PC-3 (cell line): ENCODE data around the gene FANCE. TPM values are rescaled to one million over a fixed set of nuclear protein-coding genes. Genes with fewer than 3 reads are reported as not detected.

Experiments
- ATAC-seq: fragments of 200-7000 bp; cut with Tn5 transposase; 2 replicates; pipeline ENCODE4 v1.9.1; 2020; ENCODE audit warnings: mild to moderate bottlenecking, moderate library complexity
- BruUV-seq: library from RNA; stranded (reverse); fragments of 400-500 nt; replicated peaks from 2 replicates; lab custom pipeline; 2021; lab: Mats Ljungman, UMichigan
- CTCF ChIA-PET: fragments of 300-600 bp; sonication (Branson Sonifier 250); formaldehyde crosslinking; loops from one replicate; lab custom pipeline; 2022; ENCODE audit warnings: antibody characterized with exemption; lab: Charles Lee
- POLR2A ChIA-PET: fragments of 300-600 bp; sonication (Branson Sonifier 250); formaldehyde crosslinking; loops from one replicate; lab custom pipeline; 2022; ENCODE audit warnings: antibody characterized with exemption; ENCODE audit not compliant: unreplicated experiment; lab: Charles Lee
- DNase-seq: peaks from one replicate; pipeline ENCODE4 v3.0.0-alpha.2; 2015
- H2AFZ ChIP-seq: fragments of 300-600 bp; sonication (generic); 2 replicates; pipeline ENCODE4 v1.6.0; 2016; ENCODE audit warnings: antibody characterized with exemption, low read length
- H3F3A ChIP-seq: fragments of 300-600 bp; sonication (generic); one replicate; pipeline ENCODE4 v1.6.0; 2017; ENCODE audit warnings: antibody characterized with exemption, low read length, control low read depth, mild to moderate bottlenecking; ENCODE audit not compliant: unreplicated experiment
- H3K27ac ChIP-seq: fragments of 300-600 bp; sonication (generic); 2 replicates; pipeline ENCODE4 v1.5.1; 2016; ENCODE audit warnings: mild to moderate bottlenecking, low read length
- H3K27me3 ChIP-seq: fragments of 300-600 bp; sonication (generic); 2 replicates; pipeline ENCODE4 v1.6.1; 2016; ENCODE audit warnings: low read length, mixed read lengths
- H3K36me3 ChIP-seq: fragments of 300-600 bp; sonication (generic); 2 replicates; pipeline ENCODE4 v1.6.1; 2016; ENCODE audit warnings: low read depth, mixed run types, low read length, mixed read lengths
- H3K4me1 ChIP-seq: fragments of 300-600 bp; sonication (generic); 2 replicates; pipeline ENCODE4 v1.5.1; 2016; ENCODE audit warnings: low read length; ENCODE audit not compliant: insufficient read depth
- H3K4me2 ChIP-seq: fragments of 300-600 bp; sonication (generic); 2 replicates; pipeline ENCODE4 v1.6.0; 2016; ENCODE audit warnings: low read length
- H3K4me3 ChIP-seq: fragments of 300-600 bp; sonication (generic); 2 replicates; pipeline ENCODE4 v1.5.1; 2016; ENCODE audit warnings: mild to moderate bottlenecking, low read length, mixed read lengths
- H3K79me2 ChIP-seq: fragments of 300-600 bp; sonication (generic); 2 replicates; pipeline ENCODE4 v1.6.1; 2017; ENCODE audit warnings: low read length, mixed read lengths
- H3K9ac ChIP-seq: fragments of 300-600 bp; sonication (generic); 2 replicates; pipeline ENCODE4 v1.6.0; 2016; ENCODE audit warnings: mild to moderate bottlenecking, low read length
- H3K9me2 ChIP-seq: fragments of 300-600 bp; sonication (generic); replicated peaks from 2 replicates; pipeline ENCODE4 v1.6.1; 2016; ENCODE audit warnings: mixed run types, low read length, mixed read lengths
- H3K9me3 ChIP-seq: fragments of 300-600 bp; sonication (generic); 2 replicates; pipeline ENCODE4 v1.6.1; 2016; ENCODE audit warnings: low read length, mixed read lengths
- H4K20me1 ChIP-seq: fragments of 300-600 bp; sonication (generic); 2 replicates; pipeline ENCODE4 v1.6.1; 2016; ENCODE audit warnings: low read length, mixed read lengths
- EZH2 ChIP-seq: fragments of 300-600 bp; sonication (generic); IDR thresholded peaks from one replicate; pipeline ENCODE4 v1.6.1; 2017; ENCODE audit warnings: antibody characterized with exemption, mild to moderate bottlenecking, low read length; ENCODE audit not compliant: unreplicated experiment
- EZH2phosphoT487 ChIP-seq: fragments of 300-600 bp; sonication (generic); IDR thresholded peaks from 2 replicates; pipeline ENCODE4 v1.6.1; 2018; ENCODE audit warnings: mild to moderate bottlenecking, antibody characterized with exemption, low read length, borderline replicate concordance
- intact Hi-C: fragments of 100-400 bp; cut with micrococcal nuclease; formaldehyde crosslinking; loops from 2 replicates; pipeline ENCODE4 v1.9.0; 2023
- total RNA-seq: library from RNA; depleted of rRNA; stranded (reverse); fragments of >200 nt; gene quantifications from 2 replicates; pipeline ENCODE4 v1.2.3, GENCODE V29; 2014
- TF ChIP-seq, protein P1 (sequence below): fragments of 300-600 bp; sonication (generic); conservative IDR thresholded peaks from 2 replicates; pipeline ENCODE4 v1.5.1; 2017; ENCODE audit warnings: antibody characterized with exemption, low read depth, mild to moderate bottlenecking, low read length

The FANCE gene
- total RNA-seq, 1 experiment from 2014 or later = 13.8 TPM

DNA sequence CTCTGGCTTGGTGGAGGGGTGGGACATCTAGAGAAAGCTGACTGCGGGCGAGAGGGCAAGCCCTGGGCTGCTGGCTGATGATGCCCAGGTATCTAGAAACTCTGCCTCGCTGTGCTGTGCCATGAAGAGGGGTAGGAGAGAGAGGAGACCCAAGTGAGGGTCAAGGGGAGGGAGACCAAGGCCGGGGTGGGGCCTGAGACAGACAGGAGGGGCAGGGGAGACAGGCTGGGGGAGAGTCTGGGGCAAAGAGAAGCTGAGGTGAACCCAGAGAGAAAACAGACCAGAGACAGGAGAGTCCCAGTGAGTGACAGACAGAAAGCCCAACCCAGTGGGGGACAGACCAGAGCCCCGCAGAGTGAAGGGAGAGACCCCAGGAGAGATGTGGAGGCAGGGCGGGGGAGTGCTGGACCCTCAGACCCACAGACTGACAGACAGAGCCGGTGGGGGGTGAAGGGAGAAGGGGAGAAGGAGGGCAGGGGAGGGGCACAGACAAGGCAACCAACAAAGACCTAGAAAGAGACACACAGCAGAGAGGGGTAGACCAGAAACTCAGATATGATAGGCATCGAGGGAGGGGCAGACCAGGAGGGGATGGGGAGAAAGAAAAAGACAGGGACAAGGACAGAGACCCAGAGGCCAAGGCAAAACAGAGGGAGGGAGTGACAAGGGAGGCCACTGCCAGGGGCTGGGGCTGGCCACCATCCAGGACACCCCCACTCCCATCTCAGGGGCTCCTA is 38.9 kb downstream of the FANCE start:
- H3K4me3 ChIP-seq = no peak overlapping the region
- POLR2A ChIA-PET = no interaction called here
- H3K4me1 ChIP-seq = peaks cover 47% of the 10 kb centered on the region
- no peak overlapping the region for H3K27ac ChIP-seq
- peaks cover 48% of the 10 kb centered on the region for H3K79me2 ChIP-seq
- CTCF ChIA-PET = no interaction called here
- H3K36me3 ChIP-seq = no peaks in the 10 kb centered on the region
- intact Hi-C loops = no loop called here
- ATAC-seq (no peak), DNase-seq (no peak)
- no peaks in the 10 kb centered on the region for H3K27me3 ChIP-seq
- H4K20me1 ChIP-seq = no peaks in the 10 kb centered on the region; the same call in 1 of the 2 replicates
- TF ChIP-seq EZH2phosphoT487 (no peak), EZH2 (no peak)
- TF ChIP-seq, protein P1, sequence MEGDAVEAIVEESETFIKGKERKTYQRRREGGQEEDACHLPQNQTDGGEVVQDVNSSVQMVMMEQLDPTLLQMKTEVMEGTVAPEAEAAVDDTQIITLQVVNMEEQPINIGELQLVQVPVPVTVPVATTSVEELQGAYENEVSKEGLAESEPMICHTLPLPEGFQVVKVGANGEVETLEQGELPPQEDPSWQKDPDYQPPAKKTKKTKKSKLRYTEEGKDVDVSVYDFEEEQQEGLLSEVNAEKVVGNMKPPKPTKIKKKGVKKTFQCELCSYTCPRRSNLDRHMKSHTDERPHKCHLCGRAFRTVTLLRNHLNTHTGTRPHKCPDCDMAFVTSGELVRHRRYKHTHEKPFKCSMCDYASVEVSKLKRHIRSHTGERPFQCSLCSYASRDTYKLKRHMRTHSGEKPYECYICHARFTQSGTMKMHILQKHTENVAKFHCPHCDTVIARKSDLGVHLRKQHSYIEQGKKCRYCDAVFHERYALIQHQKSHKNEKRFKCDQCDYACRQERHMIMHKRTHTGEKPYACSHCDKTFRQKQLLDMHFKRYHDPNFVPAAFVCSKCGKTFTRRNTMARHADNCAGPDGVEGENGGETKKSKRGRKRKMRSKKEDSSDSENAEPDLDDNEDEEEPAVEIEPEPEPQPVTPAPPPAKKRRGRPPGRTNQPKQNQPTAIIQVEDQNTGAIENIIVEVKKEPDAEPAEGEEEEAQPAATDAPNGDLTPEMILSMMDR = no peak
- no peak overlapping the region for H3K4me2 ChIP-seq
- H3K9me2 ChIP-seq = no peaks in the 10 kb centered on the region
- H2AFZ ChIP-seq = no peak overlapping the region
- H3K9me3 ChIP-seq = no peaks in the 10 kb centered on the region
- no peaks in the 10 kb centered on the region for H3F3A ChIP-seq
- no peak overlapping the region for H3K9ac ChIP-seq
- BruUV-seq = no TSS peak

DNA sequence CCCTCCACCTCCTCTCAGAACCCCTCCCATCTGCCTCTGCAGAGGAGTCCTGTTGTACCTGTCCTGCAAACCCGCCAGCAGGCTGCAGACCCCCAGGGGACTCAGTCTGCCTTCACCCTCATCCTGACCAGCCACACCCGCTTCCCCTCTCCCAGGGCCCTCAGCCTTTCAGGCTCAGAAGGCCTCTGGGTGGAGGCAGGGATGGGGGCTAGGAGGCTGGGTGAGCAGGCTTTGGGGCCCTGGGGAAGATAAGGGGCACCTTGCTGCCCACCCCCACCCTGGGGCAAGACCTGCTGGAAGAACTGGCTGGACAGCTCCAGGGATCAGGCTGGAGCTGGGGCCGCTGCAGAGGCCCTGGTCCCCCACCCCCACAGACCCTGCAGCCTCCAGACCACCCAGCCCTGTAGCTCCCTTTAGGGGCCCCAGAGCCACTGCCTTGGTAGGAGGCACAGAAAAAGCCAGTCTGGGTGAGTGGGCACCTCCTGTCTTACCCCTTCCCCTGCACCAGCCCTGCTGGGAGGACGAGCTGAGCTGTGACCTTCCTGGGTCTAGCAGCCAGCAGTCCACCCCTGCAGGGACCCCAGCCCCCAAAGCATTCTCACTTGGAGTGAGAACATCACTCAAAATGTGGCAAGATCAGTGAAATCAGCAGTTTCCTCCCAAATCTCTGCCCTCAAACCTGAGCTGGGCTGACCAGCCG is 39.6 kb downstream of the FANCE start:
- DNase-seq (no peak), ATAC-seq (no peak)
- Histone ChIP-seq H3K9ac (no peak overlapping the region), H3K4me1 (peaks cover 40% of the 10 kb centered on the region), H3K9me2 (no peaks in the 10 kb centered on the region), H3K4me2 (no peak overlapping the region), H3K79me2 (peaks cover 48% of the 10 kb centered on the region), H4K20me1 (no peaks in the 10 kb centered on the region; the same call in 1 of the 2 replicates), H3K4me3 (no peak overlapping the region), H3K27me3 (no peaks in the 10 kb centered on the region), H3K36me3 (no peaks in the 10 kb centered on the region), H3K9me3 (no peaks in the 10 kb centered on the region), H2AFZ (no peak overlapping the region), H3K27ac (no peak overlapping the region), H3F3A (no peaks in the 10 kb centered on the region)
- BruUV-seq = no TSS peak
- ChIA-PET POLR2A (interaction anchor here (0.5 kb wide), 1 partner anchor 1025 kb away, joined by 3 read pairs; no protein-coding TSS in a partner anchor), CTCF (interaction anchor here (0.5 kb wide), 1 partner anchor 31 kb away, joined by 3 read pairs; no protein-coding TSS in a partner anchor)
- intact Hi-C loops = no loop called here
- no peak for TF ChIP-seq EZH2phosphoT487
- TF ChIP-seq, protein P1 = no peak
- no peak for TF ChIP-seq EZH2
